ENCODE data around the gene PDE7B.

GRCh38 chr6:136226674-136227377, 375.3 kb downstream of the PDE7B start:
- no peak for TF ChIP-seq CTCF (IDR thresholded peaks at IDR 0.05)
- no peak for TF ChIP-seq EP300 (IDR thresholded peaks at IDR 0.05)
